ENCODE measurements around the gene IQCE.

The IQCE gene

GRCh38 chr7:2663121-2663886 lies 104.5 kb downstream of the IQCE start:
- DNase-seq (ENCODE audit: low read depth): no peak

GRCh38 chr7:2663960-2664359 lies 105.2 kb downstream of the IQCE start:
- no peak for DNase-seq (ENCODE audit: low read depth)

Measured in activated T-helper 9 cell treated with anti-CD3 and anti-CD28 coated beads, Interleukin-2, amount 50 U/mL, for 16 hours (primary cell).